ENCODE measurements around the gene POU2AF2. TPM values are rescaled to one million over a fixed set of nuclear protein-coding genes. Genes with fewer than 3 reads are reported as not detected.

The POU2AF2 gene, protein sequence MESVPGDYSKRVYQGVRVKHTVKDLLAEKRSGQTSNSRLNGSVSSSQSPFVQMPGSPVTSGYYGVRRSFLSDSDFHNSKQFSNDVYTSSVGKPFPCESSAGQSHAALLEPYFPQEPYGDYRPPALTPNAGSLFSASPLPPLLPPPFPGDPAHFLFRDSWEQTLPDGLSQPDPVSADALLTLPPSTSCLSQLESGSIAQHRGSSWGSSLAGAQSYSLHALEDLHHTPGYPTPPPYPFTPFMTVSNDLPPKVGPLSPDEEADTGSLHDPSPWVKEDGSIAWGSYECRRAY
- total RNA-seq, result not detected

DNA sequence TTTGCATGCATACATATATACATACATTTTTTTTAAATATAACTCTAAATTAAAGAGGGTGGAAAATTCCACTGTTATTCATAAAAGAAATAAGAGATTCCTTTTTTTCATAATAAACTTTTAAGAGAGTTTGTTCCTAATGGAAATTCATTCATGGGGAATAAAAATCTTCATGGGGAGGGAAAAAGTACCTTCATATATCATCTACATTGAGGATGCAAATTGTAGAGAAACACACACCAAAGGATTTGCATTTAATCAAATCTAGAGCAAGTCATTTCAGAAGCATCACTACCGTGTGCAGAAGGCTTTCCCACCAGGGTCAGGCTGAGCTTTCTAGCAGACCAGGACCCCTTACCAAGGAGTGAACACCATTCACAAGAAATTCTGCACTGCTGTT lies at the start of gene POU2AF2:
TSS of gene POU2AF2 (plus strand) at position 301 of the 400 bp plus-strand sequence. CDS start 129 bp downstream, outside the sequence.
- Histone ChIP-seq H3K4me3 (ENCODE audit: low read length in 3 of 3) (no peak within 1 kb of the TSS), H3K4me1 (ENCODE audit: control insufficient read depth in 3 of 3, insufficient read depth in 3 of 3, low read length in 3 of 3) (no peaks in the 10 kb centered on the region), H3K27ac (ENCODE audit: low read depth, low read length) (no peak within 1 kb of the TSS), H3K36me3 (ENCODE audit: control insufficient read depth in 3 of 3, insufficient read depth in 3 of 3, low read length in 3 of 3) (no peaks in the 10 kb centered on the region), H3K27me3 (ENCODE audit: control insufficient read depth in 3 of 3, insufficient read depth in 3 of 3, low read length in 3 of 3) (peaks cover 0 to 16% (median 15%) of the 10 kb centered on the region in 3 donors), H3K9ac (ENCODE audit: low read depth in 1 of 3, low read length in 3 of 3) (no peak within 1 kb of the TSS), H3K9me3 (ENCODE audit: control insufficient read depth in 3 of 3, low read length in 3 of 3) (no peaks in the 10 kb centered on the region)

DNA sequence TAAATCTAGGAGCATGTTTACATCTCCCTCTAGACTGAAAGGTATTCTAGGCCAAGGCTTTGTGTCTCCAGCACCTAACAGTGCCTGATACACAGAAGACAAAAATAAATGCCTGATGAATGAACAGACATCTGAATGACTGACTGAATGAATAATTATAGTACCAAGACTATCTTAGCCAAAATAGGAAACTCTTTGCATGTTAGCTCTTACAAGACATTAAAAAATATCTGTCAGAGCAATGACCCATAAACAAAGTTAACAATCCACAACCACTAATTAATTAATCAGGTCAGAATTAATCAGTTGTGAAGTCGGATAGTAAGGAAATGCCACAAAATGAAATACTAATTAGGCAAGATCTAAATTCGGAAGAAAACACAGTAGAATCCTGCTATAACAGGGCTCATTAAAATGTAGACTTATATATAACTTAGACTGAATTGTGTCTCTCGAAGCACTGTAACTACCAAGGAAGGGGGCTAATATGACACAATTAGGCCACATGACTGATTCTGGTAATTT lies 45.5 kb upstream of the POU2AF2 start:
- no peaks in the 10 kb centered on the region for H3K9me3 ChIP-seq (ENCODE audit: control insufficient read depth in 3 of 3, low read length in 3 of 3)
- no peak overlapping the region for H3K9ac ChIP-seq (ENCODE audit: low read depth in 1 of 3, low read length in 3 of 3)
- no peaks in the 10 kb centered on the region for H3K4me1 ChIP-seq (ENCODE audit: control insufficient read depth in 3 of 3, insufficient read depth in 3 of 3, low read length in 3 of 3)
- H3K4me3 ChIP-seq (ENCODE audit: low read length in 3 of 3), result no peak overlapping the region
- H3K27me3 ChIP-seq (ENCODE audit: control insufficient read depth in 3 of 3, insufficient read depth in 3 of 3, low read length in 3 of 3), result no peaks in the 10 kb centered on the region
- no peak overlapping the region for H3K27ac ChIP-seq (ENCODE audit: low read depth, low read length)
- H3K36me3 ChIP-seq (ENCODE audit: control insufficient read depth in 3 of 3, insufficient read depth in 3 of 3, low read length in 3 of 3), result no peaks in the 10 kb centered on the region

DNA sequence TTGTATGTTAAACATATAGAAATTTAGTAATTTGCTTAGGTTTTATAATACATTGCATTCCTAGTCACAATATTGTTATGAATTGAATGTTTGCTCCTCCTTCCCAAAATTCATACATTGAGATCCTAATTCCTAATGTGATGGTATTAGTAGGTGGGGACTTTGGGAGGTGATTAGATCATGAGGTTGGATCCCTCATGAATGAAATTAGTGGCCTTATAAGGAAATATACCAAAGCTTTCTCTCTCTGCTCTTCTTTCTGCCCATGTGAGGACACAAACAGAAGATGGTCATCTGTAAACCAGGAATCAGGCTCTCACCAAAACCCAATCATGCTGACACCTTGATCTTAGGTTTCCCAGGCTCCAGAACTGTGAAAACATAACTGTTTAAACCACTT lies 41.3 kb upstream of the POU2AF2 start:
- Histone ChIP-seq H3K27me3 (ENCODE audit: control insufficient read depth in 3 of 3, insufficient read depth in 3 of 3, low read length in 3 of 3) (no peaks in the 10 kb centered on the region), H3K27ac (ENCODE audit: low read depth, low read length) (no peak overlapping the region), H3K4me3 (ENCODE audit: low read length in 3 of 3) (no peak overlapping the region), H3K4me1 (ENCODE audit: control insufficient read depth in 3 of 3, insufficient read depth in 3 of 3, low read length in 3 of 3) (no peaks in the 10 kb centered on the region), H3K36me3 (ENCODE audit: control insufficient read depth in 3 of 3, insufficient read depth in 3 of 3, low read length in 3 of 3) (no peaks in the 10 kb centered on the region), H3K9me3 (ENCODE audit: control insufficient read depth in 3 of 3, low read length in 3 of 3) (no peaks in the 10 kb centered on the region), H3K9ac (ENCODE audit: low read depth in 1 of 3, low read length in 3 of 3) (no peak overlapping the region)

DNA sequence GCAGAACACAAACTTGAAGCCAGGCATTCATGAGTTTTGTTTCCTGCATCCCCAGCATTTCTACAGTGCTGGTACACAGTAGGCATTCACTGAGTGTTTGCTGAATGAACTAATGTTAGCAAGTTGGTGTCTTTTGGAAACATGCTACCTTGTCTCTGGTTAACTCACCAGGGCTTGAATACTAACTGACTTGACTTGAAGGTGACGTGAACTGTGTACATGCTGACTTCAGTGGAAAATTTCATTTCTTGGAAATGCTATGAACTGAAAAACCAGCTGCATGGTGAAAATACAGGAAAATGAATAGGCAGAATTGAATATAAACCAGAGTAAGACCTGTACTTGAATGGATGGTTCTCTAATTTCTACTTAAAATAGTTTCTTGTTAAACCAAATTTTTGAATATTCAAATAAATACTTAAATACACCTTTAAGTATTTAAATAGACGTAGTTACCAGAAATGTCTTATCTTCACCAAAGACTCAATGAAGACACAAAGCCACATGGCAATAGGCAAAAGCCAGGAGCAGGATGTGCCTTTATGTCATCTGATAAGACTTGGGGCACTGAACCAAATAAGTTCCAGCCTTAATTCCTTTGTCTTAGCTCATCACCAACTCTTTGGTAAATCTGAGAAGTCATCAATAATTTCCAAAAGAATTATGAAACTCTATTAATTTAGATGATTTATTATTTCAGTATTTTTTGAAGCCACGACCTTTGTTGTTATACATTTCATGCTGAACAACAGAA lies 39.7 kb upstream of the POU2AF2 start:
- Histone ChIP-seq H3K9me3 (ENCODE audit: control insufficient read depth in 3 of 3, low read length in 3 of 3) (no peaks in the 10 kb centered on the region), H3K4me3 (ENCODE audit: low read length in 3 of 3) (no peak overlapping the region), H3K27me3 (ENCODE audit: control insufficient read depth in 3 of 3, insufficient read depth in 3 of 3, low read length in 3 of 3) (no peaks in the 10 kb centered on the region), H3K27ac (ENCODE audit: low read depth, low read length) (no peak overlapping the region), H3K36me3 (ENCODE audit: control insufficient read depth in 3 of 3, insufficient read depth in 3 of 3, low read length in 3 of 3) (no peaks in the 10 kb centered on the region), H3K4me1 (ENCODE audit: control insufficient read depth in 3 of 3, insufficient read depth in 3 of 3, low read length in 3 of 3) (no peaks in the 10 kb centered on the region), H3K9ac (ENCODE audit: low read depth in 1 of 3, low read length in 3 of 3) (no peak overlapping the region)

DNA sequence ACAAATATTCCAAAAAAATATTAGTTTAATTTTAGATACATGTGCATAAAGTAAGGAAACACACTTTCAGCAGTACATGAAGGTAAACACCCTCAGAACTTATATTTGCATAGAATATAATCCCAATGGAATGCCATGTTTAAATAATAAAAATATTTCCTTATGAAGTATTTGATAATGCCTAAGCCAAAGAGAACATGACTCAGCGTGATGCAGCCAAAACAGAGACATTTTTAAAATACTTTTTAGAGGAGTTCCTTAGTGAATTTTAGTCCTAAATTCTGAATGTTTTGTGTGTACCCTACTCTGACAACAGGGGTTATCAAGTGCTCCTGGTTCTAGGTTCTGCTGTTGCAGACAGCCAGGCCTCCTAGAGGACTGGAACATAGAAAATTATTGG lies 39.1 kb upstream of the POU2AF2 start:
- Histone ChIP-seq H3K27ac (ENCODE audit: low read depth, low read length) (no peak overlapping the region), H3K9me3 (ENCODE audit: control insufficient read depth in 3 of 3, low read length in 3 of 3) (no peaks in the 10 kb centered on the region), H3K36me3 (ENCODE audit: control insufficient read depth in 3 of 3, insufficient read depth in 3 of 3, low read length in 3 of 3) (no peaks in the 10 kb centered on the region), H3K27me3 (ENCODE audit: control insufficient read depth in 3 of 3, insufficient read depth in 3 of 3, low read length in 3 of 3) (no peaks in the 10 kb centered on the region), H3K4me3 (ENCODE audit: low read length in 3 of 3) (no peak overlapping the region), H3K4me1 (ENCODE audit: control insufficient read depth in 3 of 3, insufficient read depth in 3 of 3, low read length in 3 of 3) (no peaks in the 10 kb centered on the region), H3K9ac (ENCODE audit: low read depth in 1 of 3, low read length in 3 of 3) (no peak overlapping the region)

DNA sequence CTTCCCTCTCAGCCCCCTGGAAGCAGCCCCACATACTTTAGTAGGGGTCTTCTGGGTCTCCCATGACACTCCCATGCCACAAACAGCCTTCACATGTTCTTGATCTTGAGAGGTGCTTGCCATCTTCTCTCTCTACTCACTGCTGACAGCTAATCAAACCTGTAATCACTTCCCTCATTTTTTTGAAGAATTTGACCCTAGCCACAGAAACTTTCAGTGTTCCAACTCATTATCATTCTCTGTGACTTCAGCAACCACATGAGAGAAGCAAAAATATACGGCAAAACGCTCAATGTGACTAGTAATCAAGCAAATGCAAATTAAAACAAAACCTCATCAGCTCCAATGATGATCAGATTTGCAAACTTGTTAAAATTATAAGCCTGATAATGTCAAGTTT lies 38.3 kb upstream of the POU2AF2 start:
- no peak overlapping the region for H3K4me3 ChIP-seq (ENCODE audit: low read length in 3 of 3)
- no peaks in the 10 kb centered on the region for H3K4me1 ChIP-seq (ENCODE audit: control insufficient read depth in 3 of 3, insufficient read depth in 3 of 3, low read length in 3 of 3)
- no peaks in the 10 kb centered on the region for H3K9me3 ChIP-seq (ENCODE audit: control insufficient read depth in 3 of 3, low read length in 3 of 3)
- no peak overlapping the region for H3K9ac ChIP-seq (ENCODE audit: low read depth in 1 of 3, low read length in 3 of 3)
- no peak overlapping the region for H3K27ac ChIP-seq (ENCODE audit: low read depth, low read length)
- no peaks in the 10 kb centered on the region for H3K27me3 ChIP-seq (ENCODE audit: control insufficient read depth in 3 of 3, insufficient read depth in 3 of 3, low read length in 3 of 3)
- no peaks in the 10 kb centered on the region for H3K36me3 ChIP-seq (ENCODE audit: control insufficient read depth in 3 of 3, insufficient read depth in 3 of 3, low read length in 3 of 3)

DNA sequence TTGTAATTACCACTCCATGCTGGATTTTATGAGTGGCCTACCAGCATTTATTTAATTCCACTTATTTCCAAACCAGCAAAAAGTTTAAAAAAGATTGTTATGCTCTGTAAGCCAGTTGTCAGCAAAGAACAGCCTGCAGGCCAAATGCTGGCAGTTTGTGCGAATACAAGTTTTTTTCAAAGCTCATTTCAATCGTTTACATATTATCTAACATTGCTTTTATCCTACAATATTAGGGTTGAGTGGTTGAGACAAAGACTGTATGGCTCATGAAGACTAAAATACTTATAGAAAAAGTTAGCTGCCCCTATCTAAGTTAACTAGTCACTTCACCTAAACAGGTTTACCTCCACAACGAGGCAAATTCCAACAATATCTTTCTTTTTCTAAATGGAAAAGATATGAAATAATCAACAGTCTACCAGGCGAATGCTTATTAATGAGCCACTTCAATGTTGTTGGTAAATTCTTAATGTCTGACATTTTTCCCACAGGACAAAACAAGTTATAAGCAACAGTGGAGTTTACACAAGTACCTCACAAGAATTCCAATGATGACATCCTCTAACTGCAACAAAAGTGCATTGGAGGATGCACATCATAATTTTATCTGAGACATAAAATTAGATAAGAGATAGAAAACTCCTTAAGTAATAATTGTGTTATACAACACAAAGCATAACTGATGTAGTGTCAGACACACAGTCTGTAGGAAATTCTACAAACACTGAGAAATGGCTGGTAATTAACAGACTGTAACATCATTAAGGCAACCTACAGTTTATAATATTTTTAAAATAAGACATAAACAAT lies 35.8 kb upstream of the POU2AF2 start:
- Histone ChIP-seq H3K27me3 (ENCODE audit: control insufficient read depth in 3 of 3, insufficient read depth in 3 of 3, low read length in 3 of 3) (no peaks in the 10 kb centered on the region), H3K4me1 (ENCODE audit: control insufficient read depth in 3 of 3, insufficient read depth in 3 of 3, low read length in 3 of 3) (no peaks in the 10 kb centered on the region), H3K27ac (ENCODE audit: low read depth, low read length) (no peak overlapping the region), H3K9ac (ENCODE audit: low read depth in 1 of 3, low read length in 3 of 3) (no peak overlapping the region), H3K4me3 (ENCODE audit: low read length in 3 of 3) (no peak overlapping the region), H3K9me3 (ENCODE audit: control insufficient read depth in 3 of 3, low read length in 3 of 3) (no peaks in the 10 kb centered on the region), H3K36me3 (ENCODE audit: control insufficient read depth in 3 of 3, insufficient read depth in 3 of 3, low read length in 3 of 3) (no peaks in the 10 kb centered on the region)

DNA sequence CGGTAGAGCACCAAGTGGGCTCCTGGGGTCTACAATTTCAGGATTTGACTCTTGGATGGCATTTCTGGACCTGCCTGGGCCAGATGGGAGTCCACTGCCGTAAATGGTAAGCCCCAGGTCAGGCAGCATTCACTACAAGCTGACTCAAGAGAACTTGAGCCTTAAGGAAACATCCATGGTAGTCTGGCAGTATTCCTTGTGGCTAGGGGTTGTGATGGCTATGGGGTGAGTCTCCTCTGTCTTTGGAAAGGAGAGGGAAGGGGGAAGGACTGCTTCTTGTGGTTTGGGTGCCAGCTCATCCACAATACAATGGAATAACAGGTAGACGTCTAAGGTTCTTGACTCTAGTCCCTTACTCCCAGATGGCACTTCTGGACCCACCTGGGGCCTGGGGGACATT lies 32.3 kb upstream of the POU2AF2 start:
- no peak overlapping the region for H3K4me3 ChIP-seq (ENCODE audit: low read length in 3 of 3)
- no peak overlapping the region for H3K27ac ChIP-seq (ENCODE audit: low read depth, low read length)
- H3K36me3 ChIP-seq (ENCODE audit: control insufficient read depth in 3 of 3, insufficient read depth in 3 of 3, low read length in 3 of 3), result no peaks in the 10 kb centered on the region
- no peaks in the 10 kb centered on the region for H3K27me3 ChIP-seq (ENCODE audit: control insufficient read depth in 3 of 3, insufficient read depth in 3 of 3, low read length in 3 of 3)
- no peaks in the 10 kb centered on the region for H3K4me1 ChIP-seq (ENCODE audit: control insufficient read depth in 3 of 3, insufficient read depth in 3 of 3, low read length in 3 of 3)
- no peaks in the 10 kb centered on the region for H3K9me3 ChIP-seq (ENCODE audit: control insufficient read depth in 3 of 3, low read length in 3 of 3)
- no peak overlapping the region for H3K9ac ChIP-seq (ENCODE audit: low read depth in 1 of 3, low read length in 3 of 3)

DNA sequence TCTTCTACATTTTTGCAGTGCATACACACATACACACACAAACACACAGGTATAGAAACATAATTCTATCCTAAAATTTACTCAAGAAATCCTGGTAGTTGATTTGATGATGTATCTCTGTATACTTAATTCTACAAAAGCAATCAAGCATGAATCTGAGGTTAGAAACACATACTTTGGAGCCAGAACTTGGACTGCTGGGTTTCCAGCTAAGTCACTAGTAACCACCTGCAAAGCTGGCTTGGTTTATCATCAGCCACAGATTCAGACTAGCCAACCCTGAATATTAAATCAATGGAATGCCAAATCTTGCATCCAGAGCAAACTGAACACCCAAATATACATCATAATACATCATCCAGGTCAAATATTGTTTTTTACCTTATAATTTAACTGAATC lies 24.8 kb upstream of the POU2AF2 start:
- Histone ChIP-seq H3K9me3 (ENCODE audit: control insufficient read depth in 3 of 3, low read length in 3 of 3) (no peaks in the 10 kb centered on the region), H3K4me3 (ENCODE audit: low read length in 3 of 3) (no peak overlapping the region), H3K4me1 (ENCODE audit: control insufficient read depth in 3 of 3, insufficient read depth in 3 of 3, low read length in 3 of 3) (no peaks in the 10 kb centered on the region), H3K36me3 (ENCODE audit: control insufficient read depth in 3 of 3, insufficient read depth in 3 of 3, low read length in 3 of 3) (no peaks in the 10 kb centered on the region), H3K27ac (ENCODE audit: low read depth, low read length) (no peak overlapping the region), H3K27me3 (ENCODE audit: control insufficient read depth in 3 of 3, insufficient read depth in 3 of 3, low read length in 3 of 3) (no peaks in the 10 kb centered on the region), H3K9ac (ENCODE audit: low read depth in 1 of 3, low read length in 3 of 3) (no peak overlapping the region)

DNA sequence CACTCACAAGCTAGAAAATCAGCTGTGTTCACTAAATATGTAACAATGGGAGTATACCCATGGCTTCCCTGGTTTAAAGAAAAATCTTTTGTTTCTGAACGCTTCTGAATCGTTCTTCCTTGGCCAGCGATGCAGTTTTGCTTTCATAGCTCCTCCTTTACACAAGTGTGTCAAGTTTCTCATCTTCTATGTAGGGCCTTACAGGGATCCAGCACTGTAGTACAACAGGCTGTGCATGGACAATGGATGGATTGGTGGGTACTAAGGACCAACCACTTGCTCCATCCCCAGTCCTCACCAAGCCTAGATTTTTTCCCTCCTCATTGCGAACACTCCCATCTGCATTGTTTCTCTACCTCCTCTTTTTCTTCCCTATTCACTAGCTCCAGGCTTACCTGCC lies 24.3 kb upstream of the POU2AF2 start:
- Histone ChIP-seq H3K27me3 (ENCODE audit: control insufficient read depth in 3 of 3, insufficient read depth in 3 of 3, low read length in 3 of 3) (no peaks in the 10 kb centered on the region), H3K9ac (ENCODE audit: low read depth in 1 of 3, low read length in 3 of 3) (no peak overlapping the region), H3K36me3 (ENCODE audit: control insufficient read depth in 3 of 3, insufficient read depth in 3 of 3, low read length in 3 of 3) (no peaks in the 10 kb centered on the region), H3K4me3 (ENCODE audit: low read length in 3 of 3) (no peak overlapping the region), H3K27ac (ENCODE audit: low read depth, low read length) (no peak overlapping the region), H3K4me1 (ENCODE audit: control insufficient read depth in 3 of 3, insufficient read depth in 3 of 3, low read length in 3 of 3) (no peaks in the 10 kb centered on the region), H3K9me3 (ENCODE audit: control insufficient read depth in 3 of 3, low read length in 3 of 3) (no peaks in the 10 kb centered on the region)
